Right kidney (tissue), 1 donor: Measurements from ENCODE around the gene SH2D3A.
A peak's percentile ranks its signal among the peaks of the same experiment; 100 is the strongest.

ENCODE experiments used
- DNase-seq: peaks from one replicate; pipeline ENCODE4 v3.0.0-alpha.2; 2016

The SH2D3A gene

DNA sequence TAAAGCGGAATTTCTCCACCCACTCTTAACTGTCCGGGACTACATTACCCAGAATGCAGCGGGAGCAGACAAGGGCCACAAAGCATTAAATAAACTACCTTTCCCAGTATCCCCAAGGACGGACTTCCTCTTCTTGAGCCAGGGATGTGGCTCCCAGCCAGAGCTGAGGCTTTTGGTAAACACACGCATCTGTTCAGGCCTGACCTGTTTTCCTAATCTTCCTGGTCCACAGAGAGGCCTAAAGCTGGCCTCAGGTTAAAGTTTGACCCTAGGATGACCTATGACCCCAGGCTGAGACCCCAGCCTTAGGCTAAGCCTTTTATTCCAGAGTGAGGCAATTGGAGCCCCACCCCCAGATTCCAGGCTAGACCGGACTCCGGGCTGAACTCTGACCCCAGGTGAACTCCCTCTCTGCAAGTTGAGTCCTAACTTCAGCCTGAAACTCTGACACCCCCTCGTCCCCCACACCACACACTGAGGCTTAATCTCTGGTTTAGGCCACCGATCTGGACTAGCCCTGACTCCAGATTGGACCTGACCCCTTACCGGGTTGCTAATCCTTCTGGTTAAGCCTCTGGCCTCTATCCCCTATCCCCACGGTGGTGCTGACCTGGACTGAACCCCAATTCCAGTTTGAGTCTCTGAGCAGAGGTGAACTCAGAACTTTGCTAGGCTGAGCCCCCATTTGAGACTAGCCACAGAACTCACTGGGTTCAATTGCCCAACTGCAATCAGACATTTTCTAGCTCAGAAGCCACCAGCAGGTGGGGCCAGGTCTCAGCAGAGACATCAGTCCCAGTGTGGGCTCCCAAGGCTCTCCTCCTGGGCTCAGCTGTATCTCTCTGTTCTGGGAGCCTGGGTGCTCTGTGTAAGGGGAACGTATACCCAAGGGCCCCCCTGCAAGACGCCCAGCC lies 29.1 kb downstream of the SH2D3A start:
- DNase-seq, result peak; percentile 78

DNA sequence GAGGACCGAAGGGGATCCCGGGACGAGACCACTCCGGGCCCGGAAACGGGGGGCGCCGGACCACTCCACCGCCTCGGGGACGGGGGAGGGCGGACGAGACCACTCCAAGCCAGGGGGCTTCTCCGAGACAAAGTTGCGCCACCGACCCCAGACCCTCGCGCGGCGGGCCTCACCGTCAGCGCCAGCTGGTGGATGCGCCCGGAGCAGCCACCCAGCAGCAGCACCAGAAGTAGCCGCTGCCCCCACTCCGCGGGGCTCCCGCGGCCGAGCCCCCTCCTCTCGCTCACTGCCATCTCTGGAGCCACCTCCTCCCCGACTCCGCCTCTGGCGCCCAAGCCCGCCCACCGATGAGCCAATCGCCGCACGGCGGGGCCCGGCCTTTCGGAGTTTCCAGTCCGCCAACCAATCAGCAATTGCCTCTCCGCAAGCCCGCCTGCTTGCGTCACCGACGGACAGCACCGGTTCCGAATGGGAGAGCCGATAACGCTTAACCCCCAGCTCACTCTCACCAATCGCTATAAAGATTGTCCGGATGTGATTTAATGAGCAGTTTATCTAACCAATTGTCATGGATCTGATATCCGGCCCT lies 29.9 kb downstream of the SH2D3A start, which contains the start of gene GPR108:
Gene GPR108, minus strand, starts transcription at position 297 of the 589 bp plus-strand sequence. Its CDS starts 4 bp downstream, at position 293.
- DNase-seq, result peak; percentile 98

DNA sequence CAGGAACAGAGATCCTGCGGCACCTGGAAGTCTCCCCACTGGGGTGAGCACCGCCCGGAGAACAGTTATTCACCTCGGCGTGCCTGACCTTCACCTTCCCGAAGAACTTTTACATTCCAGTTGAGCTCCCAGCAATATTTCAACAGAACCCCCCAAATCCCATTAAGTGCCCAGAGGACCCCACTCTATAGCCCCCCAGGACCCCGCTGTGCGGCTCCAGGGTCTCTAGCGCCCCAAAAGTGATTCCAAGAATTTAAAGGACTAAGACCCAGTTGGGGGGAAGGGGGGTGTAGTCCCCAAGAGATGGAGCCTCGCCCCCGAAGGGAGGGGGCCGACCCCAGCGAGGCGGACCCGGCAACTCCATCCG lies 30.3 kb downstream of the SH2D3A start:
- DNase-seq, result no peak

DNA sequence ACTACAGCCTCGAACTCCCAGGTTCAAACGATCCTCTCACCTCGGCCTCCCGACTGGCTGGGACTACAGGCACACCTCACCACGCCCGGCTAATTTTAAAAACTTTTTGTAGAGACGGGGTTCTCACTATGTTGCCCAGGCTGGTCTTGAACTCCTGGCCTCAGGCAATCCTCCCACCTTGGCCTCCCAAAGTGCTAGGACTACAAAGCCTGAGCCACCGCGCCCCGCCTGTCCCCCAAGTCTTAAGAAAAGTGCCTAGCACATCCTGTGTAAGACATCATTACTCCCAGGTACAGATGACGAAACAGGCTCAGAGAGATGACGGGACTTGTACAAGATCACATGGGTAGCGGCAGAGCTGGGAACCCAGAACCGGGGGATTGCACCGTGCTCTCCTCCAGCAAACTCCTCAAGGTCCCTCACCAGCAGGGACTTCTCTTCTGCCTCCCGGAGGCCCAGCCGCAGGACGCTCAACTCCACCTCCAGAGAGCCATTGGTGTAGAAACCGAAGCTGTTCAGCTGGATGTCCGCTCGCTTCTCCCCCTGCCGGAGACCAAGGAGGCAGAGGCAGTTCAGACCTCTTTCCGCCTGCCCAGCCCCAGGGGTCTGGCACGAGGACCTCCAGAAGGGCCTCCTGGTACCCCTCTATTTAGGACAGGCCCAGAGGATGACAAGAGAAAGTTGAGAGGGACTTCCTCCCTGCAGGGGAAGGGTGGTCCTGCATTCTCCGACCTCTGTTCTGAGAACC lies 30.9 kb downstream of the SH2D3A start:
- peak; percentile 83 for DNase-seq

DNA sequence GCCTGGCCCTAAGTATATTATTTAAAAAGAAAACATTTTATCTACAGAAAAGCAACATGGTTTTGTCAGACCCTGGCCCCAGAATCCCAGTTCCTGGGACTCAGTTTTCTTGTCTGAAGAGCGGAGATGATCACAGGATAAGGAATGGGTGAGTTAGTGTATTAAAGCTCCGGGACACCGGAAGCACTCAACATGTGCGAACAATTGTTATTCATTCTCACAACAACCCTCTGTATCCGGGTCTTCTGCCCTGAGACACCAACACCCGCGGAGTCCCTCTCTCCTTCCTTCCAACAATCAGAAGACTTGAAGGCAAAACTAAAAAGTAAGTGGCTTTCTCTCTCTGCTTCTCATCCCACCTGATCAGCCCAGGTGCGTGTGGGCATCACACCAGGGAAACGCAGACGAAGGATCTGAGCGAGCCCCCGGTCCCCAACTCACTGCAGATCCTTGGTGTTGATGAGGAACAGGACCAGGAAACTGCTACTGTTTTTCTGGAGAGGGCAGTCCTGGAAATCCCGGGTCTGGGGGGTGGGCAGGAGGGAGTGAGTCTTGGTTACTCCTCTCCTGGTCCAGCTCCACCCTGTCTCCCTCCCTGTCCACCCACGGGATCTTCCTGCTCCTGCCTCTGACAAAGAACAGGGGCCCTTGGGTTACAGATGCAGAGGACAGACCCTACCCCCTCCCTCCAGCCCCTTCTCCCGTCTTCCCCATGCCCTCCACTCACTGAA lies 31.9 kb downstream of the SH2D3A start:
- DNase-seq, result no peak

DNA sequence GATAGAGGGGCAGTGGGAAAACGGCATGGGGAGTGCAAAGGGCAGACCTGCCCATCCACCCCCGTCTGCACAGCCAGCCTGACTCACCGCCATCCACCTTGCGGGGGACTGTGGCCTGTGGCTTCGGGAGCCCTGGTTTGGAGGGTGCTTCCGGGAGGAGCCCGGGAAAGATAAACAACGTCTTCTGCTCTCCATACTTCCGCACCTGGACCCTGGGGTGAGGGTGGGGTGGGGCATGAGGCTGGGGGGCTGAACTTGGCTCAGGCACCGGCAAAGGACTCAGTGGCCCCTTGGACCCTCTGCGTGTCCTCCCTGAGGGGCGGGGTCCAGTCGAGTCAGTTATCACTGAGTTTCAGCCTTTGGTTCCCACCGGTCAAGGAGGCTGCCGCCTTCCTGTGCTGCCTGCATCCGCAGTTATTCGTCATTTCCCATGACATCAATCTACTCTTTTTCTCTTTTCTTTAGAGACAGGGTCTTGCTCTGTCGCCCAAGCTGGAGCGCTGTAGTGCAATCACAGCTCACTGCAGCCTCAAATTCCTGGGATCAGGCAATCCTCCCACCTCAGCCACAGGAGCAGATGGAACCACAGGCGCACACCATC lies 33.0 kb downstream of the SH2D3A start:
- no peak for DNase-seq

DNA sequence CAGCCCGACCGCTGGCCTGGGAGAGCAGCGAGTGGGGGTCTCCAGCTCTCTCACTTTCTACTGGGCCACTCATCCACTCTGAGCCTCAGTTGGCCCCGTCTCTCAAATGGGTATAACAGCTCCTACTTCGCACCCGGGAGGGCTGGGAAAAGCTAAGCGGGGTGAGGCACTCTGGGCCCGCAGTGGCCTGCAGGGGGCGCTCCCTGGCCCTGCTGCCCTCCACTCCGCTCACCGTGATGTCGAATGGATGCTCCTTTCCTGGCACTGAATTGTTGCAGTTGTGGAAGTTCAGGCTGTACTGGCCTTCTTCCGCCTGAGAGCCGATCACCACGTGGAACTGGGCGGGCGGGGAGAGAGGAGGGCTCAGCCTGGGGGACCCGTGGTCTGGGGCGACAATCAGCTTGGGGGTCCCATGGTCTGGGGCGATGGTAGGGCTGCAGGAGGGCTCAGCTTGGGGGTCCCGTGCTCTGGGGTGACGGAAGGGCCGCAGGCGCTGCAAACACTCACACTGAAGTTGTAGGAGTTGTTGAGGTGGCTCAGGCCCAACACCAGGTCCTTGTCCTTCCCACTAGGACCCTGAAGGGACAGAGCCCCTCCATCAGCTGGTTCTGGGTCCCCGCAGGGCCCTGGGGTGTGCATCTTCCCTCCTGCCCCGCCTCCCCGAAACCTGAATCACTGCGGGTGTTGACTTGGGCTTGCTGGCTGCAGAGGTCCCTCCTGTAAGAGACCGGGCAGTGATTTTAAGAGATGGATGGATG lies 33.7 kb downstream of the SH2D3A start:
- DNase-seq, result no peak

DNA sequence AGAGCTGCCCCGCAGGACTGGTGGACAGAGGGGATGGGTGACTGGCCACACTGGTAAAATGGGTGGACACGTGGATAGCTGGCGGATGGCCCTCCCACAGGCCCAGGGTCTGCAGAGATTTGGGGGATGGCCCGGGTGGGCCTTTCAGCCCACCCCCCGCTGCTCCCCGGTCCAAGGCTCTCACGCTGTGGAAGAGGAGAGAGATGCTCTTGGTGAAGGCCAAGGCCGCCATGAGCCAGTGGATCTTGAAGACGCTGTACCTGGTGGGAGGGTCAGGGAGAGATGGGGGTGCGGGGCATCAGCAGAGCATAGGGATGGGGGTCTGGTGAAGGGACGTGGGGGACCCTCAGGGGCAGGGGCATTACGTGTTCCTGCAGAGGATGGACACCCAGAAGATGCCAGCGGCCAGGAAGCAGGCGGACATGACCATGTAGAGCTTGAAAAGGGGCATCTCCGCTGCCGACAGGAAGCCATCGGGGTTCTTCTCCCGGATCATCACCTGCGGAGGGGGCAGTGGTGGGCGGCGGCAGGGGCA lies 34.4 kb downstream of the SH2D3A start:
- DNase-seq, result no peak

DNA sequence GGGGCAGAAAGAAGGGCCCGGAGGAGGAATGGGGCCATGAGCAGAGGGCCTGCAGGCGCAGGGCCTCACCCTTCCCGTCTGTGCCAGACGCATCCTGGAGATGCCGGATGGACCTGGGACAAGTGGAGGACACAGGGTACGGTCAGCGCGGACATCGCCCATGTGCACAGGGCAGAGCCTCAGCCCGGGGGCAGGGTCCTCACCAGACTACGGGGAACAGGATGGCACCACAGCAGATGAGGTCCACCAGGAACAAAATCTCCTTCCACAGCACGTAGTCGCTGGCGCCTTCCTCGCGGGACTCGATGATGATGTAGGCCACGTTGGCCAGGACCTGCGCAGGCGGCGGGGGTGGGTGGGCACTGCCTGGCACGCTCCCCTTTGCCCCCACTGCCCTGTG lies 35.4 kb downstream of the SH2D3A start:
- DNase-seq, result no peak

DNA sequence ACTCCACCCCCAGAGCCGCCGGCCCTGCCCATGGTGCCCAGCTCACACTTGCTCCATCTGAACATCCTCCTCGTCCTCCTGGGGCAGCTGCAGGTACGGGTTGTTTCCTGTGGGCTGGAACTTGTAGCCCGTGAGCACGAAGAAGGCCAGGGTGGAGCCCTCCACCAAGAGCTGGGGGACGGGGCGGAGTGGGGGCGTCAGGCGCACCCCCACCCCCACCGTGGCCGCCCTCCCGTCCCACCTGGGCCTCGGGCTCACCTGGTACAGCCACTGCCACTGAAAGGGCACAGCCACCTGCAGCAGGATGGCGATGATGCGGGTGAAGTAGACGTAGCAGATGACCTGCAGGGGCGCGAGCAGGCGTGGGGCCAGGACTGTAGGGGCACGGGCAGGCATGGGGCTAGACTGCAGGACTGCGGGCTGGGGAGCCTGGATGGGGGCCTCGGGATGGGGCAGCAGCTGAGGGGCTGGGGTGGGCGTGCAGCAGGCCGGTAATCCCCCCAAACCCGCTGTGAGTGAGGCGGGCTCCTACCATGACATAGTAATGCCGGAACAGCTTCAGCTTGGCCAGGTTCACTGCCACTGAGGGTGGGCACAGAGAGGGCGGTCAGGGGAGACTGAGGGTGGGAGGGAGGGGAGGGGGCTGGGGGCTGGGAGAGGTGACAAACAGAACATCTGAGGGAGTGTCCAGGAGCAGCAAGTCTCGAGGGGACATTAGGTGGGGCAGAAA lies 36.1 kb downstream of the SH2D3A start:
- DNase-seq, result no peak

DNA sequence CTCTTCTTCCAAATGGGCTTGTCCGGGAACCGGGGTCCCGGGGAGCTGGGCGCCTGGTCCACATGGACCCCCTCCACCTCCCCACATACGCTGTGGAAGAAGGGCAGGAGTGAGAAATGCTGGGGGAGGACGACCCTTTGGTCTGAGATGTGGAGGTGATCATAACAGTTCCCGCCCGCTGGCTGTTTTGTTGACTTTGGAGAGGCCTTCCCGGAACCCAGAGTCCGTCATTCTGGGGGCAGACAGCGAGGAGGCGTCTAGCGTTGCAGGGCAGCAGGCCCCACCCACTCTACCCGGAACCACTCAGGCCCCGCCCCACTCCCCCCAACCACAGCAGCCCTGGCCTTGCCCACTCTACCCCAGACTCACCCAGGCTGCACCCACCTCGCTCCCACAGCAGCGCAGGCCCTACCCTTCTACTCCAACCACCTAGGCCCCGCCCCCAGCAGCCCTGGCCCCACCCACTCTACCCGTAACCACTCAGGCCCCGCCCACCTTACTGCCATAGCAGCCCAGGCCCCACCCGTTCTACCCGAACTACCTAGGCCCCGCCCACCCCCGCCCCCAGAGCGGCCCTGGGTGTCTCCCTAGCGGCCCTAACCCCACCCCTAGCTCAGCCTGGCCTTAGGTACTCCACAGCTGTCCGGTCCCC lies 37.0 kb downstream of the SH2D3A start:
- no peak for DNase-seq

DNA sequence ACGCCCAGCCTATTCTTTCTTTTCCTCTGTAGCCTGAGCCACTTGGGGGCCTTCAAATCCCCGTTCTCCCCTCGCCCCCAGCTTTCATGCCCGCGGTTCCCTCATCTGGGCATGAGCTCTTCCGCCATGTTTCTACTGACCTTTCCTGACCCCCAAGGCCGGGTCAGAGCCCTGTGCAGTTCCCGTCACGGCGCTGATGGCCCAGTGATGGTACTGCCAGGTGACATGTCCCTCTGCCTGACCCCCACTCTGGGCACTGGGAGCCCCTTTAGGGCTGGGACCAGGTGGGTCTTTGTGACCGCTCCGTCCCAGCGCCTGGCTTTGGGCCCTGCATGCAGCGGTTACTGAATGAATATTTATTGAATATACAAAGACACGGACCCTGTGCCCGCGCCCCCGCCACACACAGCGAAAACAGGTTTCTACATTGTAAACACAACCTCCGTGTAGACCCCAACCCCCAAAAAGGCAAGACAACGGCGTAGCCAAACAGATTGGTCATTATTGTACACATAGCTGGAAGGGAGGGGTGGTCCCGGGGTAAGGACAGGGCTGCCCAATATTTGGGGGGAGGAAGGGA lies 37.6 kb downstream of the SH2D3A start:
- no peak for DNase-seq

DNA sequence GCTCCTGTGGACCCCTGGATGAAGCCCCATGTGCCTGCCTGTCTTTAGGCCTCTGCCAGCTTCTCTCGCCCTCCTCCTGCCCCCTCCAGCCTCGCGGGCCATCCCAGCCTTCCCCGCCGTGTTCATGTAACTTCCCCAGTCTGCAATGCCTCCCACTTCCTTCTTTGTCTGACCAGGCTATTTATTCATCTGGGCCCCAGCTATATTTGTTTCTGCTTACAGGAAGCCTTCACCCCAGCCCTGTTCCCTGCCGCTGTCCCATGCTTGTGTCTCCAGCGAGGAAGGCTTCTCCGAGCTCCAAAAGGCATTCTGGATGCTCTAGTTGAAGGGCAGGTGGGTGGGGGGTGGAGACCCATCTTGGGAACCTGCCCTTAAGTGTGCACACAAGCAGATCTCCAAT lies 38.9 kb downstream of the SH2D3A start:
- no peak for DNase-seq

DNA sequence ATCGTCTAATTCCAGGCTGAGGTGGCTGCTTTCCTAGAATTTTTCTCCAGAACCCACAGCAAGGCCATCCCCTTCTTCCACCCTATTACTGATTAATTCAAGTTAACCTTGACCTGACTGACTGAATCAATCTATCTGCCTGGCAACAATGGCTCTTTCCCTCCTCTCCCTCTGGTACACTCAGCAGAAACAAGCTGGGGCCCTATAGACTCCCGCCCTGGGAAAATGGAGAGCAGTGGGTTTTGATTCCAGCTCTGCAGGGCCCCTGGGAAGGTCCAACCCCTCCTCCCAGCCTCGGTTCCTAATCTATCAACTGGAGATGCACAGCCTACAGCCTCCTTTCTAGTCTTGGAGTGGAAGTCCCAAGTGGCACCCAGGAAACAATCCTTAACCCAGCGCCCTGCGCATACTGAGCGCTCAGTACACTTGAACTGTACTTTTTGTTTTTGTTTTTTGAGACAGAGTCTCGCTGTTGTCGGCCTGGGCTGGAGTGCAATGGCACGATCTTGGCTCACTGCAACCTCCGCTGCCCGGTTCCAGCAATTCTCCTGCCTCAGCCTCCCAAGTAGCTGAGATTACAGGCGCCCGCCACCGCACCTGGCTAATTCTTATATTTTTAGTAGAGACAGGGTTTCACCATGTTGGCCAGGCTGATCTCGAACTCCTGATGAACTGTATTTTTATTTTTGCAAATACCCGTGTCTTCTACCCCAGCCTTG lies 41.6 kb downstream of the SH2D3A start:
- no peak for DNase-seq

DNA sequence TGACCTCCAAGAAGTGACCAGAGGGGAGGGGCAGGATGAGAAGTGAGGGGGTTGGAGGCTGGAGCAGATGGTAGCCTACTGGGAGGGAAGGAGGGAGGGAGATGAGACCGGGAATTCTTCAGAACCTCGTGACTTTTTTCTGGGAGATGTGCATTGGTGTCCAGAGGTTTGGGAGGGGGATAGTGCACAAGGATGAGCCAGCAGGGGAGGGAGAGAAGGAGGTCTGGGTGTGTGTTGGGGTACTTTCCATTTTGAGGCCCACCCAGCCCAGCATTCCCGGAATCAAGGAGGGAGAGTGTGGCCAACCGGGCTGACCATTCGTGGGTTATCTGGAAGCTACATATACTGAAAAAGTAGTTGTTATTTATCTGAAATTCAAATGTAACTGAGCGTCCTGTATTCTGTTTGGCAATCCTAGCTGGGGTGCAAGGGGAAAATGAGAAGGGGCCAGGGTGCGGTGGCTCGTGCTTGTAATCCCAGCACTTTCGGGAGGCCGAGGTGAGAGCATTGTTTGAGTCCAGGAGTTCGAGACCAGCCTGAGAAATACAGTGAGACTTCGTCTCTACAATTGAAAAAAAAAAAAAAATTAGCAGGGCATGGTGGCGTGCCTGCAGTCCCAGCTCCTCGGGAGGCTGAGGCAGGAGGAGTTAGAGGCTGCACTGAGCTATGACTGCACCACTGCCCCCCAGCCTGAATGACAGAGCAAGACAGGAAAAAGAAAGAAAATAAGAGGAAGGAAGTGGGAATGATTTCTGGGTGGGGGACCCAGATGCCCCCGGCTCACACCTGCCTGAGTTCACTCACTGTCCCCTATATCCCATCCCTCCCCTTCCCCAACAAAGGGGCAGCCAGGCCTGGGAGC lies 42.4 kb downstream of the SH2D3A start:
- DNase-seq, result no peak

DNA sequence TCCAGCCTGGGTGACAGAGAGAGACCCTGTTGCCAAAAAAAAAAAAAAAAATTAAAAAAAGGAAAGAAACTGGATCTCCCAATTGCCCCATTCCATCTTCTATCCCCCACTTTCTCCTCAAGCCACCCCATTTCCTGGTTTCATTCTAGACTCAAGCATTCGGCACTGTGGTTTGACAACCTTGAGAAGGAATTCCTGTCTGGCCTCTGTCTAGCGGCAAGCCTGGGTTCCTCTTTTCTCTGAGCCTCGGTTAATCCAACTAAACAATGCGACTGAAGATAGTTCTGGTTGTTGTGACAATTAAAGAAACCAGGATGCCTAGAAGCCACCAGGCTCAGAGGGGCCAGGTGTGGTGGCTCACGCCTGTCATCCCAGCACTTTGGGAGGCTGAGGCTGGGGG lies 43.5 kb downstream of the SH2D3A start:
- DNase-seq, result no peak

DNA sequence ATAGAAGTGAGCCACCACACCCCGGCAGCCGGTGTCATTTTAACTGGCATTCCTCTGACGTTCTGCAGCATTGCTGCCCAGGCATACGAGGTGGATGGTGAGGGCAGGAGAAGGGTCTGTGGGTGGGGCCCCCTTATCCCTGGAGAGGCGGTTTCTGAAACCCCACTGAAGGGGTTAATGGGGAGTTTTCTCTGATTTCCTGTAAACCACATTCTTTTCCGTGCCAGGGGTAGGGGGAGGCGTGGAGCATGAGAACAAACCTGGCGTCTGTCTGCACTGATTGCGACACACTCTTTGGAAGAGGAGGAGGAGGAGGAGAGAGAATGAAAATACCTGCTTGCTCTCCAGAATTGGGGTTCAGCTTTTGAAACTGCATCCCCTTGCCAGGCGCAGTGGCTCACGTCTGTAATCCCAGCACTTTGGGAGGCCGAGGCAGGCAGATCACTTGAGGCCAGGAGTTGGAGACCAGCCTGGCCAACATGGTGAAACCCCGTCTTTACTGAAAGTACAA lies 44.1 kb downstream of the SH2D3A start:
- no peak for DNase-seq
